Trophoblast cell (in vitro differentiated cells and primary cell): ENCODE results near the gene ANKRD28.
A peak's percentile ranks its signal among the peaks of the same experiment; 100 is the strongest.

ENCODE experiments used
- DNase-seq, 2 donors: peaks; one replicate each; pipeline ENCODE4 v3.0.0-alpha.2; 2016
- H2AFZ ChIP-seq: 2 replicates; pipeline ENCODE4 v1.6.1; 2013; ENCODE audit warnings: low read length, moderate library complexity, mild to moderate bottlenecking; ENCODE audit not compliant: insufficient read depth, poor library complexity
- H2AK5ac ChIP-seq: 2 replicates; pipeline ENCODE4 v1.6.1; 2013; ENCODE audit warnings: mild to moderate bottlenecking, low read length
- H2BK120ac ChIP-seq: 2 replicates; pipeline ENCODE4 v1.6.1; 2013; ENCODE audit warnings: low read length, mild to moderate bottlenecking, moderate library complexity; ENCODE audit not compliant: insufficient read depth, poor library complexity
- H2BK12ac ChIP-seq: 2 replicates; pipeline ENCODE4 v1.6.1; 2013; ENCODE audit warnings: mild to moderate bottlenecking, low read length, moderate library complexity
- H2BK5ac ChIP-seq: 2 replicates; pipeline ENCODE4 v1.6.1; 2013; ENCODE audit warnings: low read length, low read depth, moderate library complexity, mild to moderate bottlenecking; ENCODE audit not compliant: poor library complexity
- H3K14ac ChIP-seq: 2 replicates; pipeline ENCODE4 v1.6.1; 2013; ENCODE audit warnings: mild to moderate bottlenecking, low read length
- H3K18ac ChIP-seq: 2 replicates; pipeline ENCODE4 v1.6.1; 2013; ENCODE audit warnings: mild to moderate bottlenecking, low read length
- H3K23ac ChIP-seq: 2 replicates; pipeline ENCODE4 v1.6.1; 2013; ENCODE audit warnings: low read length
- H3K27ac ChIP-seq: 2 replicates; pipeline ENCODE4 v1.5.1; 2013; ENCODE audit warnings: low read depth, mild to moderate bottlenecking, inconsistent platforms, low read length, moderate library complexity
- H3K27me3 ChIP-seq: 2 replicates; pipeline ENCODE4 v1.6.1; 2013; ENCODE audit warnings: inconsistent platforms, mild to moderate bottlenecking, low read length, moderate library complexity; ENCODE audit not compliant: insufficient read depth
- H3K36me3 ChIP-seq, 2 experiments: 1 replicate in 1 of 2; 2 replicates in 1 of 2; pipeline ENCODE4 v1.6.1; 2013; ENCODE audit warnings: low read length in 2 of 2, mild to moderate bottlenecking in 2 of 2, moderate library complexity in 1 of 2; ENCODE audit not compliant: insufficient read depth in 2 of 2, control insufficient read depth in 1 of 2
- H3K4ac ChIP-seq: 2 replicates; pipeline ENCODE4 v1.6.1; 2013; ENCODE audit warnings: low read depth, mild to moderate bottlenecking, low read length, moderate library complexity
- H3K4me1 ChIP-seq, 2 experiments: 1 replicate in 1 of 2; 2 replicates in 1 of 2; pipeline ENCODE4 v1.6.1; 2013; ENCODE audit warnings: low read length in 2 of 2, mild to moderate bottlenecking in 2 of 2, moderate library complexity in 1 of 2; ENCODE audit not compliant: insufficient read depth in 2 of 2, control insufficient read depth in 1 of 2
- H3K4me2 ChIP-seq: 2 replicates; pipeline ENCODE4 v1.6.1; 2013; ENCODE audit warnings: inconsistent platforms, mild to moderate bottlenecking, low read length, moderate library complexity
- H3K4me3 ChIP-seq: 2 replicates; pipeline ENCODE4 v1.5.1; 2013; ENCODE audit warnings: mild to moderate bottlenecking, low read depth, low read length, inconsistent platforms
- H3K79me1 ChIP-seq: one replicate; pipeline ENCODE4 v1.6.1; 2013; ENCODE audit warnings: low read length
- H3K79me2 ChIP-seq: 2 replicates; pipeline ENCODE4 v1.6.1; 2013; ENCODE audit warnings: low read length, mild to moderate bottlenecking; ENCODE audit not compliant: control insufficient read depth, insufficient read depth, poor library complexity
- H3K9ac ChIP-seq: 2 replicates; pipeline ENCODE4 v1.6.1; 2013; ENCODE audit warnings: mild to moderate bottlenecking, low read length
- H3K9me3 ChIP-seq: 2 replicates; pipeline ENCODE4 v1.6.1; 2013; ENCODE audit warnings: low read depth, mild to moderate bottlenecking, control low read depth, inconsistent platforms, low read length; ENCODE audit not compliant: insufficient read depth
- H4K12ac ChIP-seq: 2 replicates; pipeline ENCODE4 v1.6.1; 2013; ENCODE audit warnings: low read depth, mild to moderate bottlenecking, low read length, moderate library complexity
- H4K8ac ChIP-seq: 2 replicates; pipeline ENCODE4 v1.6.1; 2013; ENCODE audit warnings: low read depth, mild to moderate bottlenecking, low read length, moderate library complexity
- H4K91ac ChIP-seq: one replicate; pipeline ENCODE4 v1.6.1; 2013; ENCODE audit warnings: low read depth, mild to moderate bottlenecking, low read length, moderate library complexity
- WGBS: extraction: QIAGEN DNeasy Blood & Tissue Kit; methylation state at CpG from one replicate; pipeline ENCODE4 v1.1.7; 2013; ENCODE audit warnings: missing lambda C conversion rate; ENCODE audit not compliant: insufficient read length, insufficient coverage; ENCODE audit errors: extremely low coverage; 5-methylcytosine and 5-hydroxymethylcytosine counted together

ANKRD28 gene

GRCh38 chr3:15638891-15639262 lies 158.9 kb downstream of the ANKRD28 start:
- H4K8ac ChIP-seq, result no peak overlapping the region
- DNase-seq, result no peak
- no peaks in the 10 kb centered on the region for H3K36me3 ChIP-seq
- WGBS, result no CpG with 5 or more reads among the region's 1 CpG
- H3K4me3 ChIP-seq, result no peak overlapping the region
- H3K79me2 ChIP-seq, result no peaks in the 10 kb centered on the region
- no peaks in the 10 kb centered on the region for H3K79me1 ChIP-seq
- no peak overlapping the region for H2BK5ac ChIP-seq
- no peaks in the 10 kb centered on the region for H3K9me3 ChIP-seq
- H2BK12ac ChIP-seq, result no peak overlapping the region
- no peak overlapping the region for H3K4me2 ChIP-seq
- H3K14ac ChIP-seq, result no peak overlapping the region
- H2BK120ac ChIP-seq, result no peak overlapping the region
- no peak overlapping the region for H2AK5ac ChIP-seq
- no peak overlapping the region for H4K91ac ChIP-seq
- H3K4ac ChIP-seq, result no peak overlapping the region
- H4K12ac ChIP-seq, result no peak overlapping the region
- H3K9ac ChIP-seq, result no peak overlapping the region
- no peak overlapping the region for H2AFZ ChIP-seq
- peaks cover 4 to 9% of the 10 kb centered on the region in 2 experiments for H3K4me1 ChIP-seq
- H3K18ac ChIP-seq, result no peak overlapping the region
- no peak overlapping the region for H3K27ac ChIP-seq
- no peaks in the 10 kb centered on the region for H3K27me3 ChIP-seq
- H3K23ac ChIP-seq, result no peak overlapping the region

GRCh38 chr3:15638193-15638890 lies 159.4 kb downstream of the ANKRD28 start:
- Histone ChIP-seq H3K18ac (no peak overlapping the region), H3K9me3 (no peaks in the 10 kb centered on the region), H2AK5ac (no peak overlapping the region), H3K4me2 (no peak overlapping the region), H4K8ac (no peak overlapping the region), H3K23ac (no peak overlapping the region), H2BK12ac (no peak overlapping the region), H2BK5ac (no peak overlapping the region), H3K79me1 (no peaks in the 10 kb centered on the region), H2AFZ (no peak overlapping the region), H4K91ac (no peak overlapping the region), H3K14ac (no peak overlapping the region), H3K4ac (no peak overlapping the region), H2BK120ac (no peak overlapping the region), H3K9ac (no peak overlapping the region), H3K36me3 (no peaks in the 10 kb centered on the region), H3K4me3 (no peak overlapping the region), H3K27ac (no peak overlapping the region), H4K12ac (no peak overlapping the region), H3K4me1 (peaks cover 4 to 9% of the 10 kb centered on the region in 2 experiments), H3K79me2 (no peaks in the 10 kb centered on the region), H3K27me3 (no peaks in the 10 kb centered on the region)
- WGBS, result no CpG with 5 or more reads among the region's 6 CpGs
- no peak for DNase-seq

GRCh38 chr3:15637131-15637951 lies 160.4 kb downstream of the ANKRD28 start:
- Histone ChIP-seq H3K4me2 (no peak overlapping the region), H2BK120ac (no peak overlapping the region), H2AFZ (no peak overlapping the region), H3K23ac (no peak overlapping the region), H3K14ac (no peak overlapping the region), H3K4me3 (no peak overlapping the region), H3K4me1 (peaks cover 4 to 9% of the 10 kb centered on the region in 2 experiments), H3K79me2 (no peaks in the 10 kb centered on the region), H4K91ac (no peak overlapping the region), H2BK5ac (no peak overlapping the region), H4K8ac (no peak overlapping the region), H3K79me1 (no peaks in the 10 kb centered on the region), H3K9ac (no peak overlapping the region), H3K27me3 (no peaks in the 10 kb centered on the region), H4K12ac (no peak overlapping the region), H3K27ac (no peak overlapping the region), H3K36me3 (no peaks in the 10 kb centered on the region), H2BK12ac (no peak overlapping the region), H3K18ac (no peak overlapping the region), H3K9me3 (no peaks in the 10 kb centered on the region), H2AK5ac (no peak overlapping the region), H3K4ac (no peak overlapping the region)
- WGBS, result no CpG with 5 or more reads among the region's 7 CpGs
- DNase-seq, result no peak

- no peak overlapping the region for H2AK5ac ChIP-seq
- H3K18ac ChIP-seq, result no peak overlapping the region
- H3K27me3 ChIP-seq, result no peaks in the 10 kb centered on the region
- no peak overlapping the region for H3K4ac ChIP-seq
- no peak overlapping the region for H2BK120ac ChIP-seq
- H3K79me2 ChIP-seq, result no peaks in the 10 kb centered on the region
- WGBS, result no CpG with 5 or more reads among the region's 14 CpGs
- no peak overlapping the region for H4K8ac ChIP-seq
- H3K79me1 ChIP-seq, result no peaks in the 10 kb centered on the region
- H3K9ac ChIP-seq, result no peak overlapping the region
- no peaks in the 10 kb centered on the region for H3K9me3 ChIP-seq
- no peak overlapping the region for H3K27ac ChIP-seq
- H3K4me2 ChIP-seq, result no peak overlapping the region
- H4K12ac ChIP-seq, result no peak overlapping the region
- H2BK12ac ChIP-seq, result no peak overlapping the region
- H4K91ac ChIP-seq, result no peak overlapping the region
- peaks cover 4 to 9% of the 10 kb centered on the region in 2 experiments for H3K4me1 ChIP-seq
- no peaks in the 10 kb centered on the region for H3K36me3 ChIP-seq
- H3K14ac ChIP-seq, result no peak overlapping the region
- no peak overlapping the region for H3K23ac ChIP-seq
- DNase-seq, result peak; percentile 20 to 65
- H2AFZ ChIP-seq, result no peak overlapping the region
- H3K4me3 ChIP-seq, result no peak overlapping the region
- H2BK5ac ChIP-seq, result no peak overlapping the region
These were observed 161.6 kb downstream of the ANKRD28 start for GRCh38 chr3:15636028-15636709.
